K562 (cell line): ENCODE measurements around the gene BZW2. TPM values are rescaled to one million over a fixed set of nuclear protein-coding genes. Genes with fewer than 3 reads are reported as not detected.
A peak's percentile ranks its signal among the peaks of the same experiment; 100 is the strongest.

ENCODE experiments used
- CSDE1 ChIP-seq, 2 experiments: fragments of 450-650 bp; IDR thresholded peaks; 2 replicates each; pipeline ENCODE4 v1.6.1; 2016; ENCODE audit warnings: mild to moderate bottlenecking in 1 of 2
- NCOR1 ChIP-seq: fragments of 450-650 bp; IDR thresholded peaks from 2 replicates; pipeline ENCODE4 v1.6.1; 2016; ENCODE audit warnings: mild to moderate bottlenecking, moderate library complexity
- RBFOX2 ChIP-seq: fragments of 200-400 bp; formaldehyde crosslinking; IDR thresholded peaks from 2 replicates; pipeline ENCODE4 v1.6.1; 2017; ENCODE audit warnings: low read depth, mild to moderate bottlenecking, low read length, moderate library complexity
- RUNX1 ChIP-seq: sonication (generic); IDR thresholded peaks from 2 replicates; pipeline ENCODE4 v1.6.1; 2016; ENCODE audit warnings: antibody characterized with exemption, low read depth
- SRSF3 ChIP-seq: fragments of 200-400 bp; formaldehyde crosslinking; IDR thresholded peaks from 2 replicates; pipeline ENCODE4 v1.6.1; 2016; ENCODE audit warnings: mild to moderate bottlenecking, low read length, moderate library complexity; ENCODE audit not compliant: insufficient read depth
- TAL1 ChIP-seq: fragments of 450-650 bp; IDR thresholded peaks from 2 replicates; pipeline ENCODE4 v1.6.1; 2016; ENCODE audit warnings: mild to moderate bottlenecking
- ZEB2 ChIP-seq: fragments of 450-650 bp; IDR thresholded peaks from 2 replicates; pipeline ENCODE4 v1.6.1; 2016
- polyA plus RNA-seq, 8 experiments: library from polyadenylated mRNA; depleted of rRNA in 4 of 8; stranded (reverse) in 5 of 8; unstranded in 3 of 8; fragments of >200 nt; fragmentation: Nextera tagmentation in 2 of 8; fragmentation: Illumina TruSeq in 1 of 8; extraction: Ambion mirVana in 2 of 8; extraction: Trizol in 1 of 8; gene quantifications; 2 replicates each; pipeline versions ENCODE4 v1.2.1 to v1.2.3, GENCODE V29; 2011 to 2014; ENCODE audit warnings: inconsistent platforms in 1 of 8, missing spikeins in 1 of 8
- total RNA-seq, 7 experiments: library from RNA; depleted of rRNA in 6 of 7; stranded (reverse); fragments of >200 nt in 6 of 7; fragmentation: Illumina TruSeq in 2 of 7; extraction: Trizol in 2 of 7; gene quantifications; 2 replicates each; pipeline versions ENCODE4 v1.2.1 to v1.2.3, GENCODE V29; 2011 to 2021; ENCODE audit warnings: low replicate concordance in 1 of 7
- TF ChIP-seq, protein P1 (sequence below): fragments of 450-650 bp; IDR thresholded peaks from 2 replicates; pipeline ENCODE4 v1.6.1; 2016; ENCODE audit warnings: low read depth
- TF ChIP-seq, protein P2 (sequence below), 2 experiments: fragments of 450-650 bp; IDR thresholded peaks; 2 replicates each; pipeline ENCODE4 v1.6.1; 2016; ENCODE audit warnings: mild to moderate bottlenecking in 2 of 2, borderline replicate concordance in 1 of 2, low read depth in 1 of 2, moderate library complexity in 1 of 2
- TF ChIP-seq, protein P3 (sequence below): sonication (generic); formaldehyde crosslinking; IDR thresholded peaks from 2 replicates; pipeline ENCODE4 v1.8.0; 2022; ENCODE audit warnings: mild to moderate bottlenecking, low read depth, missing genetic modification reagents

BZW2 gene
- total and polyA plus RNA-seq, 9 of the 15 experiments (the other 6 are each of a cell fraction or from before 2014, with no cell fraction given) = 140 to 316 (median 173) TPM

DNA sequence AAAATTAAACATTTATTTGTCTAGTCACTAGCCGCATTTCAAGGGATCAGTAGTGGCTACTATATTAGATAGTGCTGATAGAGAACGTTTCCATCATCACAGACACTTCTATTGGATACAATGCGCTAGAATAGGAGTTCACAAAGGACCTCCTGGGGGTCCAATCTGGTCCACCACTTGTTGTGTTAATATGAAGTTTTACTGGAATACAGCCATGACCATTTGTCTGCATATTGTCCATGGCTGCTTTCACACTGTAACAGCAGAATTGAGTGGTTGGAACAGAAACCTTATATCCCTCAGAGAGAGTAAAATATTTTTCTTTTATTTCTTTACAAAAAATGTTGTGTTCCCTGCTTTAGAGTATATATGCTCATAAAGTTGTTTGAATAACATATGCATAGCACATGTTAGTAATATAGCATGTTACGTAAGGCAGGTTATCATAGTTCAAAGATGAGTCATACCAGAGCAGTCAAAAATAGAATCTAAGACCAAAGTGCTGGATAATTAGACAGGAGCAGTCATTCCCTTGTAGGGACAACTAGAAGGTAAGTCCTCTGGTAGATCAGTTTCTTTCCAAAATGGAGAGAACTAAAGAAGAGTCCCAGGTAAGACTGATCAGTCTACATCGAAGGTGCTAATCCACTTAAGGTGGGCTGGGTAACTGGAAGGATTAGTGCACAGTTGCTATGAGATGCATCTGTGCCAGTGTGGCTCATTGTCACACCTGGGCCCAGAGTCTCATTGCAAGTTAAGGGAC is 14.9 kb downstream of the BZW2 start (continued):
- TF ChIP-seq, protein P1, sequence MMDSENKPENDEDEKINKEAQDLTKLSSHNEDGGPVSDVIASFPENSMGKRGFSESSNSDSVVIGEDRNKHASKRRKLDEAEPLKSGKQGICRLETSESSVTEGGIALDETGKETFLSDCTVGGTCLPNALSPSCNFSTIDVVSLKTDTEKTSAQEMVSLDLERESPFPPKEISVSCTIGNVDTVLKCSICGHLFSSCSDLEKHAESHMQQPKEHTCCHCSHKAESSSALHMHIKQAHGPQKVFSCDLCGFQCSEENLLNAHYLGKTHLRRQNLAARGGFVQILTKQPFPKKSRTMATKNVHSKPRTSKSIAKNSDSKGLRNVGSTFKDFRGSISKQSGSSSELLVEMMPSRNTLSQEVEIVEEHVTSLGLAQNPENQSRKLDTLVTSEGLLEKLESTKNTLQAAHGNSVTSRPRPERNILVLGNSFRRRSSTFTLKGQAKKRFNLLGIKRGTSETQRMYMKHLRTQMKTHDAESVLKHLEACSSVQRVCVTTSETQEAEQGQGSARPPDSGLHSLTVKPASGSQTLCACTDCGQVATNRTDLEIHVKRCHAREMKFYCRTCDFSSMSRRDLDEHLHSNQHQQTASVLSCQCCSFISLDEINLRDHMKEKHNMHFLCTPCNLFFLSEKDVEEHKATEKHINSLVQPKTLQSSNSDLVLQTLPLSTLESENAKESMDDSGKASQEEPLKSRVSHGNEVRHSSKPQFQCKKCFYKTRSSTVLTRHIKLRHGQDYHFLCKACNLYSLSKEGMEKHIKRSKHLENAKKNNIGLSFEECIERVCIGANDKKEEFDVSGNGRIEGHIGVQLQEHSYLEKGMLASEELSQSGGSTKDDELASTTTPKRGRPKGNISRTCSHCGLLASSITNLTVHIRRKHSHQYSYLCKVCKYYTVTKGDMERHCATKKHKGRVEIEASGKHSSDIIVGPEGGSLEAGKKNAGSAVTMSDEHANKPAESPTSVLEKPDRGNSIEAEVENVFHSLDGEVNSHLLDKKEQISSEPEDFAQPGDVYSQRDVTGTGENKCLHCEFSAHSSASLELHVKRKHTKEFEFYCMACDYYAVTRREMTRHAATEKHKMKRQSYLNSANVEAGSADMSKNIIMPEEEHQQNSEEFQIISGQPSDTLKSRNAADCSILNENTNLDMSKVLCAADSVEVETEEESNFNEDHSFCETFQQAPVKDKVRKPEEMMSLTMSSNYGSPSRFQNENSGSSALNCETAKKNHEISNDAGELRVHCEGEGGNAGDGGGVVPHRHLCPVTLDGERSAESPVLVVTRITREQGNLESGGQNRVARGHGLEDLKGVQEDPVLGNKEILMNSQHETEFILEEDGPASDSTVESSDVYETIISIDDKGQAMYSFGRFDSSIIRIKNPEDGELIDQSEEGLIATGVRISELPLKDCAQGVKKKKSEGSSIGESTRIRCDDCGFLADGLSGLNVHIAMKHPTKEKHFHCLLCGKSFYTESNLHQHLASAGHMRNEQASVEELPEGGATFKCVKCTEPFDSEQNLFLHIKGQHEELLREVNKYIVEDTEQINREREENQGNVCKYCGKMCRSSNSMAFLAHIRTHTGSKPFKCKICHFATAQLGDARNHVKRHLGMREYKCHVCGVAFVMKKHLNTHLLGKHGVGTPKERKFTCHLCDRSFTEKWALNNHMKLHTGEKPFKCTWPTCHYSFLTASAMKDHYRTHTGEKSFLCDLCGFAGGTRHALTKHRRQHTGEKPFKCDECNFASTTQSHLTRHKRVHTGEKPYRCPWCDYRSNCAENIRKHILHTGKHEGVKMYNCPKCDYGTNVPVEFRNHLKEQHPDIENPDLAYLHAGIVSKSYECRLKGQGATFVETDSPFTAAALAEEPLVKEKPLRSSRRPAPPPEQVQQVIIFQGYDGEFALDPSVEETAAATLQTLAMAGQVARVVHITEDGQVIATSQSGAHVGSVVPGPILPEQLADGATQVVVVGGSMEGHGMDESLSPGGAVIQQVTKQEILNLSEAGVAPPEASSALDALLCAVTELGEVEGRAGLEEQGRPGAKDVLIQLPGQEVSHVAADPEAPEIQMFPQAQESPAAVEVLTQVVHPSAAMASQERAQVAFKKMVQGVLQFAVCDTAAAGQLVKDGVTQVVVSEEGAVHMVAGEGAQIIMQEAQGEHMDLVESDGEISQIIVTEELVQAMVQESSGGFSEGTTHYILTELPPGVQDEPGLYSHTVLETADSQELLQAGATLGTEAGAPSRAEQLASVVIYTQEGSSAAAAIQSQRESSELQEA = no peak
- TF ChIP-seq RBFOX2 (no peak), SRSF3 (no peak), ZEB2 (peak; percentile 86), NCOR1 (peak; percentile 70), CSDE1 (IDR thresholded peaks at IDR 0.05) (no peak), TAL1 (no peak), RUNX1 (no peak)
- TF ChIP-seq, protein P2, sequence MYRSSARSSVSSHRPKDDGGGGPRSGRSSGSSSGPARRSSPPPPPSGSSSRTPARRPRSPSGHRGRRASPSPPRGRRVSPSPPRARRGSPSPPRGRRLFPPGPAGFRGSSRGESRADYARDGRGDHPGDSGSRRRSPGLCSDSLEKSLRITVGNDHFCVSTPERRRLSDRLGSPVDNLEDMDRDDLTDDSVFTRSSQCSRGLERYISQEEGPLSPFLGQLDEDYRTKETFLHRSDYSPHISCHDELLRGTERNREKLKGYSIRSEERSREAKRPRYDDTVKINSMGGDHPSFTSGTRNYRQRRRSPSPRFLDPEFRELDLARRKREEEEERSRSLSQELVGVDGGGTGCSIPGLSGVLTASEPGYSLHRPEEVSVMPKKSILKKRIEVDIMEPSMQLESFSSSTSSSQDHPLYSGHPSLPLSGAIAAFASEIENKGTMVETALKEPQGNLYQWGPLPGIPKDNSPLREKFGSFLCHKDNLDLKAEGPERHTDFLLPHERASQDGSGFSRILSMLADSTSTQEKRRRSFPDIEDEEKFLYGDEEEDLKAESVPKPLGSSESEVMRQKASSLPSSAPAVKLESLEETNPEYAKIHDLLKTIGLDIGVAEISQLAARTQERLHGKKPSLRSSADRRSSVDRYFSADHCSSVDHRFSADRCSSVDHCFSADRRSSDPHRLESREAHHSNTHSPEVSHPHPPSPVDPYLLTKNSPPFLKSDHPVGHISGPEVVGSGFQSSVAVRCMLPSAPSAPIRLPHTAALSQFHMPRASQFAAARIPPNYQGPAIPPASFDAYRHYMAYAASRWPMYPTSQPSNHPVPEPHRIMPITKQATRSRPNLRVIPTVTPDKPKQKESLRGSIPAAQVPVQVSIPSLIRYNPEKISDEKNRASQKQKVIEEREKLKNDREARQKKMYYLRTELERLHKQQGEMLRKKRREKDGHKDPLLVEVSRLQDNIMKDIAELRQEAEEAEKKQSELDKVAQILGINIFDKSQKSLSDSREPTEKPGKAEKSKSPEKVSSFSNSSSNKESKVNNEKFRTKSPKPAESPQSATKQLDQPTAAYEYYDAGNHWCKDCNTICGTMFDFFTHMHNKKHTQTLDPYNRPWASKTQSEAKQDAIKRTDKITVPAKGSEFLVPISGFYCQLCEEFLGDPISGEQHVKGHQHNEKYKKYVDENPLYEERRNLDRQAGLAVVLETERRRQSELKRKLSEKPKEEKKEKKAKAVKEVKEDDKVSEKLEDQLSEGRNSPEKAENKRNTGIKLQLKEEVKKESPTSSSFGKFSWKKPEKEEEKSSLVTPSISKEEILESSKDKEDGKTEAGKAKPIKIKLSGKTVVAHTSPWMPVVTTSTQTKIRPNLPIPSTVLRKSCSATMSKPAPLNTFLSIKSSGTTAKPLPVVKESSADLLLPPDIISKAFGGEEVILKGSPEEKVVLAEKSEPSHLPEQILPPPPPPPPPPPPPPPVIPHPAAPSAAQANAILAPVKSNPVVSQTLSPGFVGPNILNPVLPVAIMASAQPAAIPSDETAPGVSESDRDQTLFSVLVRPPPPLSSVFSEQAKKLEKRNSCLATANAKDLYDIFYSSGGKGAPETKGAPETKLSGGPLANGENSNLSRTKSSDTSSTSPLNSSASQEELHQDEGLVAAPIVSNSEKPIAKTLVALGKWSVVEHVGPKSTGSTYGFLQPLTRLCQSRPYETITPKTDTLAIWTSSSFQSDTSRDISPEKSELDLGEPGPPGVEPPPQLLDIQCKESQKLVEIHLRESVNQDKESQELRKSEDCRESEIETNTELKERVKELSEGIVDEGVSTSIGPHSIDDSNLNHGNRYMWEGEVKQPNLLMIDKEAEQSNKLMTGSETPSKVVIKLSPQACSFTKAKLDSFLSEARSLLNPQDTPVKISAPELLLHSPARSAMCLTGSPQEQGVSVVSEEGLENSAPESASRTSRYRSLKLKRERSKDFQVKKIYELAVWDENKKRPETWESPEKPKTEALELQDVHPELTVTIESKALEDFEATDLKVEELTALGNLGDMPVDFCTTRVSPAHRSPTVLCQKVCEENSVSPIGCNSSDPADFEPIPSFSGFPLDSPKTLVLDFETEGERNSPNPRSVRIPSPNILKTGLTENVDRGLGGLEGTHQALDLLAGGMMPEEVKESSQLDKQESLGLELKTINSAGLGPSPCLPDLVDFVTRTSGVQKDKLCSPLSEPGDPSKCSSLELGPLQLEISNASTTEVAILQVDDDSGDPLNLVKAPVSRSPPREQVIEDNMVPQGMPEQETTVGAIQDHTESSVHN (IDR thresholded peaks at IDR 0.05; ENCODE audit: borderline replicate concordance in 1 of 2, low read depth in 1 of 2) = peak in 1 of 2 experiments; percentile 80; a peak in 2 of 4 replicates
- TF ChIP-seq, protein P3, sequence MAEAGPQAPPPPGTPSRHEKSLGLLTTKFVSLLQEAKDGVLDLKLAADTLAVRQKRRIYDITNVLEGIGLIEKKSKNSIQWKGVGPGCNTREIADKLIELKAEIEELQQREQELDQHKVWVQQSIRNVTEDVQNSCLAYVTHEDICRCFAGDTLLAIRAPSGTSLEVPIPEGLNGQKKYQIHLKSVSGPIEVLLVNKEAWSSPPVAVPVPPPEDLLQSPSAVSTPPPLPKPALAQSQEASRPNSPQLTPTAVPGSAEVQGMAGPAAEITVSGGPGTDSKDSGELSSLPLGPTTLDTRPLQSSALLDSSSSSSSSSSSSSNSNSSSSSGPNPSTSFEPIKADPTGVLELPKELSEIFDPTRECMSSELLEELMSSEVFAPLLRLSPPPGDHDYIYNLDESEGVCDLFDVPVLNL (CRISPR knock-in tag) = no peak
